H1 (cell line): ENCODE measurements around the gene NEURL1B.

Experiments used
- BRCA1 ChIP-seq: IDR thresholded peaks from 2 replicates; pipeline ENCODE4 v1.6.1; 2012; ENCODE audit warnings: low read depth, low read length, improper control_type of control experiment
- EZH2 ChIP-seq: fragments of 200-600 bp; sonication (generic); IDR thresholded peaks from 2 replicates; pipeline ENCODE4 v1.7.1; 2012; ENCODE audit warnings: low read depth, mild to moderate bottlenecking, moderate library complexity, low read length, inconsistent platforms; ENCODE audit not compliant: severe bottlenecking
- HDAC6 ChIP-seq: IDR thresholded peaks from one replicate; pipeline ENCODE4 v1.7.1; 2012; ENCODE audit warnings: low read depth, mild to moderate bottlenecking, inconsistent platforms, low read length, moderate library complexity
- PHF8 ChIP-seq: fragments of 200-600 bp; sonication (generic); conservative IDR thresholded peaks from 2 replicates; pipeline ENCODE4 v1.7.1; 2012; ENCODE audit warnings: low read depth, mild to moderate bottlenecking, inconsistent platforms, low read length, moderate library complexity
- POLR2A ChIP-seq, 2 experiments: IDR thresholded peaks; 1 replicate in 1 of 2; 2 replicates in 1 of 2; pipeline ENCODE4 v1.6.1; 2011; ENCODE audit warnings: low read depth in 2 of 2, low read length in 2 of 2, mild to moderate bottlenecking in 2 of 2; ENCODE audit errors: control extremely low read depth in 1 of 2
- SIRT6 ChIP-seq: IDR thresholded peaks from one replicate; pipeline ENCODE4 v1.7.1; 2012; ENCODE audit warnings: low read length, inconsistent platforms
- SP1 ChIP-seq: IDR thresholded peaks from 2 replicates; pipeline ENCODE4 v1.6.1; 2011; ENCODE audit warnings: low read depth, low read length
- TAF1 ChIP-seq: IDR thresholded peaks from 2 replicates; pipeline ENCODE4 v1.6.1; 2011; ENCODE audit warnings: mild to moderate bottlenecking, low read depth, low read length
- TBP ChIP-seq: IDR thresholded peaks from 2 replicates; pipeline ENCODE4 v1.6.1; 2011; ENCODE audit warnings: low read depth, low read length, improper control_type of control experiment
- YY1 ChIP-seq: IDR thresholded peaks from 2 replicates; pipeline ENCODE4 v1.6.1; 2011; ENCODE audit warnings: low read depth, mild to moderate bottlenecking, low read length
- ZNF274 ChIP-seq: IDR thresholded peaks from 2 replicates; pipeline ENCODE4 v1.7.0; 2012; ENCODE audit warnings: low read length, borderline replicate concordance; ENCODE audit errors: extremely low read depth
- TF ChIP-seq, protein P1 (sequence below), 3 experiments: IDR thresholded peaks; 1 replicate in 2 of 3; 2 replicates in 1 of 3; pipeline versions ENCODE4 v1.5.1 to v1.6.1; 2011; ENCODE audit warnings: low read length in 3 of 3, mild to moderate bottlenecking in 3 of 3, inconsistent platforms in 2 of 3, low read depth in 1 of 3, moderate library complexity in 1 of 3; ENCODE audit not compliant: insufficient read depth in 1 of 3; ENCODE audit errors: control extremely low read depth in 1 of 3

- TF ChIP-seq TBP = no peak
- no peak for TF ChIP-seq TAF1
- TF ChIP-seq EZH2 = no peak
- TF ChIP-seq, protein P1, sequence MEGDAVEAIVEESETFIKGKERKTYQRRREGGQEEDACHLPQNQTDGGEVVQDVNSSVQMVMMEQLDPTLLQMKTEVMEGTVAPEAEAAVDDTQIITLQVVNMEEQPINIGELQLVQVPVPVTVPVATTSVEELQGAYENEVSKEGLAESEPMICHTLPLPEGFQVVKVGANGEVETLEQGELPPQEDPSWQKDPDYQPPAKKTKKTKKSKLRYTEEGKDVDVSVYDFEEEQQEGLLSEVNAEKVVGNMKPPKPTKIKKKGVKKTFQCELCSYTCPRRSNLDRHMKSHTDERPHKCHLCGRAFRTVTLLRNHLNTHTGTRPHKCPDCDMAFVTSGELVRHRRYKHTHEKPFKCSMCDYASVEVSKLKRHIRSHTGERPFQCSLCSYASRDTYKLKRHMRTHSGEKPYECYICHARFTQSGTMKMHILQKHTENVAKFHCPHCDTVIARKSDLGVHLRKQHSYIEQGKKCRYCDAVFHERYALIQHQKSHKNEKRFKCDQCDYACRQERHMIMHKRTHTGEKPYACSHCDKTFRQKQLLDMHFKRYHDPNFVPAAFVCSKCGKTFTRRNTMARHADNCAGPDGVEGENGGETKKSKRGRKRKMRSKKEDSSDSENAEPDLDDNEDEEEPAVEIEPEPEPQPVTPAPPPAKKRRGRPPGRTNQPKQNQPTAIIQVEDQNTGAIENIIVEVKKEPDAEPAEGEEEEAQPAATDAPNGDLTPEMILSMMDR (IDR thresholded peaks at IDR 0.05; ENCODE audit: control extremely low read depth in 1 of 3, insufficient read depth in 1 of 3, low read depth in 1 of 3, low read length in 3 of 3) = no peak
- TF ChIP-seq POLR2A (IDR thresholded peaks at IDR 0.05; ENCODE audit: control extremely low read depth in 1 of 2, low read depth in 2 of 2, low read length in 2 of 2) = no peak
- TF ChIP-seq PHF8 = no peak
- no peak for TF ChIP-seq HDAC6
- TF ChIP-seq ZNF274 = no peak
- no peak for TF ChIP-seq SP1
- no peak for TF ChIP-seq BRCA1
- TF ChIP-seq SIRT6 = no peak
- no peak for TF ChIP-seq YY1
Observed at GRCh38 chr5:172658961-172659501, 18.0 kb downstream of the NEURL1B start.
